Adrenal gland (tissue), 5 donors: Measurements from ENCODE around the gene CCDC61.

Source experiments
- CTCF ChIP-seq, 6 experiments: fragments of 450-650 bp in 4 of 6; fragments of 200-600 bp in 2 of 6; sonication (generic) in 1 of 6; IDR thresholded peaks; 1 replicate in 5 of 6; 2 replicates in 1 of 6; pipeline versions ENCODE4 v1.5.1 to v1.8.0; 2016 to 2021; ENCODE audit warnings: antibody characterized with exemption in 6 of 6, mild to moderate bottlenecking in 2 of 6, moderate library complexity in 1 of 6
- POLR2A ChIP-seq, 2 donors: fragments of 450-650 bp; IDR thresholded peaks; one replicate each; pipeline ENCODE4 v1.6.1; 2017; ENCODE audit warnings: antibody characterized with exemption in 2 of 2, mild to moderate bottlenecking in 2 of 2, moderate library complexity in 1 of 2
- donor health status: DM: no; HTN: no; CAD: no.

DNA sequence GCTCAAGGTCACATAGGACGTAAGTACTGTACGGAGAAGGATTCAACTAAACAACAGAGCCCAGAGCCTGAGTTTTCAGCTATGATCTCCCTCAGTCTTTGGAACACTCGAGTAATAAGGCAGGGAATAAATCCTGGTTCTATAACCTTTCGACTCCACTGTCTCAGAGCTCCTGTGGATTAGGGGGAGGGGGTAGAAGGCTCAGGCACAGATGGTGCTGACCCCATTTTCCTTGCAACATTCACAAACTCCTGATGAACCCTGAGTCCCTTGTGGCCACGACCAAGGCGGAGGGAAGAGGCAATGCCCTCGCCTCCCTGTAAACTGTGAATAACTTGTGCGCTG, 43.0 kb upstream of the CCDC61 start:
- TF ChIP-seq POLR2A (IDR thresholded peaks at IDR 0.05) (no peak), CTCF (IDR thresholded peaks at IDR 0.05) (no peak)
